ENCODE measurements around the gene TRAK1.

The TRAK1 gene

DNA sequence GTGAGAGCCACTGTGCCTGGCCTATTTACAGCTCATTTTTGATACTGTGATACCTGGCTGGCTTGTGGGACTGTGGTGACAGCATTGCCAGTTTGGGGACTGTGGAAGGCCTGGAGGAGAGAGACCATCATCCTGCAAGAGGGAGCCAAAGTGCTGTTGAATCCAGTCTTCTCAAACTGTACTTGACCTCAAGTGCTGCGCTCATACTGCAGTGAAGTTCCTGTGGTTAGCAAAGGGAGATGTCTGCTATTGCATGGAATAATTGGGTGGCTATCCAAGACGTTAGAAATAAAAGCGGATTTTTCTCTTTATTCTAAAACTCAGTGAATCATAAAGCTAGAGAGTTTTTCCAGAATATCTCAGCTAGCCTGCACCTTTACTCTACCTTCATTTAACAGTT is 91.4 kb downstream of the TRAK1 start:
- no peak for DNase-seq

DNA sequence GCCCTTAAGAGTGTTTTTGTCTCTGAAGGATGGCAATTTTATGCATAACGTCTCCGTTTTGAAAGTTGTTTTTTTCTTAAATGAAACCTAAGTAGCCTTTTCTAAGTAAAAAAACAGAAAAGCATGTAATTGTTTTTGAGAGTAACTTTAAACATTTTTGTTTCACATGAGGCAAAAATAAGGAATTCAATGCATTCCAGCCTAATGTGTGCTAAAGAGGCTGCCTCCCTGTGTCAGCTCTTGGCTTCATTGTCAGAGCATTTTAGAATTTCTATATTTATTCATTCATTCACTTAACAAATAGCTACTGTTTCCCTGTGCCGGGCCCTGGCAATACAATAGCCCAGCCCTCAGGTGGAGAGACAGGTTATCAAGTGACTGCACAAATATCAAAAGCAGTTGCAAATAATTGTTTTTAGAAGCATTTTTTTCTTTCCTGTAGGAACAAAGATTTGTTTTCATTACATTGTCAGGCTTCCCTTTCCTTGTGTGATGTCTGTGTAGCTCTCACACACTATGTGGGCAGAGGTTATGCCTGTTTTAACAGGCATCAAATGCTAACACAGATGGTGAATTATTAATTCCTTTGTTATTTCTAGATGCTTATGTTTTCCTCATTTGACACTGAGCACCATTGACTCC is 93.0 kb downstream of the TRAK1 start:
- DNase-seq = no peak

DNA sequence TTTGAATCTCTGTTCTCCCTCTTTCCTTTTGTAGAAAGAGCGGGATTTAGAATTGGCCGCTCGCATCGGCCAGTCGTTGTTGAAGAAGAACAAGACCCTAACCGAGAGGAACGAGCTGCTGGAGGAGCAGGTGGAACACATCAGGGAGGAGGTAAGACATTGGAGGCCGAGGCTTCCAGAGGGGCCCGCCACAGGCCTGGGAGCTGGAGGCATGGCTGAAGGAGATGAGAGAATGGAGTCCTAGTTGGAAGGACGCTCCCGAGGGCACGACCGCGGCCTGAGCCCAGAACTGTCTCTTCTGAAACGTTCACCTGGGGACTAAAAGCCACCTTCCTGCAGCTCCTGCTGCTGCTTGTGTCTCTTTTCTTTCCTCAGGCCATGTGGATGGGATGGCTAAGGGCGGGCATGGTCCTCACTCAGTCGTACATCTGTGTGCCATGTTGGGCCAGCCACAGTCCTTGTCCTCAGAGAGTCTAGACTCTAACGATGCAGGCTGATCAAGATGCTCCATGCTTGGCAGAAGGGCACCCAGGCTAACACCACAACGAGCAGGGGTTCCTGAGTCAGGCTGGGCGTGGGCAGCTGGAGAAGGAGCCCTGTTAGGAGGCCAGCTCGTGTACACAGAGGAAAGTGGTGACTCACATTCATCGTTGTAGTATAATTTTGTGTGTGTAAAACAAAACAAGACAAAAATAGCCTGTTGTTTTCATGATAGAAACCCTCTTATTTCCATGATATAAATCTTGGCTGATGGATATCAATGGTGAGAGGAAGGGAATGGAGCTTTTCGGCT is 93.7 kb downstream of the TRAK1 start:
- DNase-seq = no peak

DNA sequence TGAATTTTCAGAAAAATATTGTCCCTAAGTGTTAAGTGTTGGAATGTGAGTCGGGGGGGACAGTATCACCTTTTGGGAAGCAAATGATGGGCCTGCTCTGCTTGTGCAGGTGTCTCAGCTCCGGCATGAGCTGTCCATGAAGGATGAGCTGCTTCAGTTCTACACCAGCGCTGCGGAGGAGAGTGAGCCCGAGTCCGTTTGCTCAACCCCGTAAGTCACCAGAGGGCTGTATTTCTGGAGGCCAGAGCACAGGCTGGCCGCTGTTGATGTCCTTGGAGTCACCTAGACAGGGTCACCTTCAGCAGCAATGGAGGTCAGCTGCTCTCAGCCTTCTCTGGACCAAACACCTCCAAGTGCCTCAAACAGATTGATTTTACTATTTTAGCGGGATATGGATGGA is 96.8 kb downstream of the TRAK1 start:
- no peak for DNase-seq

DNA sequence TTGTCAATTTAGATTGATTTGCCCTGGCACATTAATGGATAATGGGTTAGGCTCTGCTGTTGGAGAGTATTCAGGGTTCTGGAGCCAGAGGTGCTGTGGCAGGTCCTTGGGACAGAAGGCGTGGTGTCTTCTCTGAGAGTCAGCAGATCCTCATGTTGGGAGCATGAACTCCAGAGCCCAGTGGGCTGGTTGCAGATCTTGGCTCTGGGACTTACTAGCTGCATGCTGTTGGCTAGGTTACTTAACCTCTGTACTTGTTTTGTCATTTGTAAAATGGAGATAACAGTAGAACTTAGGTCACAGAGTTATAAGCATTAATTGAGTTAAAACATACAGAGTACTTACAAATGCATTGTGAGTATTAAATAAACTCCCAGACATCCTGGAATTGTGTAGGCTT is 97.2 kb downstream of the TRAK1 start:
- DNase-seq = no peak

DNA sequence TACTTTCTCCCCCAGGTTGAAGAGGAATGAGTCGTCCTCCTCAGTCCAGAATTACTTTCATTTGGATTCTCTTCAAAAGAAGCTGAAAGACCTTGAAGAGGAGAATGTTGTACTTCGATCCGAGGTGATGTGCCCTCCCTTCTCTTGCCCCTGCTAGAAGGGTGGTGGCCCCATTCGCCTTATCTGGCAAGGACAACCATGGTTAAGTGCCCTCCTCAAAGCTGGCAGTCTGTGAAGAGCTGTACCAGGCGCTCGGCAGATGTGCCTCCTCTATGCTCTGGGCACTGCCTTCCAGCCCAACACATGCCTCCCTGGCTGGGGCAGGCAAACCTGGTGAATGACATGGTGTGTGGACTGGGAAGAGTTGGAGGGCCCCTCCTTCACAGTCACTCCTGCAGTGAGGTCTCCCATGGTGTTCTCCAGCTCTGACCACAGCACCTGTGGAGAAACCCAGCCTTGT is 97.9 kb downstream of the TRAK1 start:
- DNase-seq = no peak

DNA sequence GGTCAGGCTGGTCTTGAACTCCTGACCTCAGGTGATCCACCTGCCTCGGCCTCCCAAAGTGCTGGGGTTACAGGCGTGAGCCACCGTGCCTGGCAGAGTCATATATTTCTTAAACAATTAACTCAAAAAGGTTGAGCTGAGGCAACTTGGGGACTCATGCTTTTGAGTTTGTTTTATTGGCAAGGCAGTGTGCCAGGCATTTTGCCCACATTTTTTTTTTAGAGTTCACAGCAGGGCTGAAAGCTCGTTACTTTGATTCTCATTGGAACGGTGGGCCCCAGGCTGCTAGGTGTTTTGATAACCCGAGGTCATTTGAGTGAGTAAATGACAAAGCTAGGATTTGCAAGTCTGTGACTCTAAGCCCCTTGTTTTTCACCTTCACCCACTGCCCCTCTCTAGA is 98.6 kb downstream of the TRAK1 start:
- no peak for DNase-seq

DNA sequence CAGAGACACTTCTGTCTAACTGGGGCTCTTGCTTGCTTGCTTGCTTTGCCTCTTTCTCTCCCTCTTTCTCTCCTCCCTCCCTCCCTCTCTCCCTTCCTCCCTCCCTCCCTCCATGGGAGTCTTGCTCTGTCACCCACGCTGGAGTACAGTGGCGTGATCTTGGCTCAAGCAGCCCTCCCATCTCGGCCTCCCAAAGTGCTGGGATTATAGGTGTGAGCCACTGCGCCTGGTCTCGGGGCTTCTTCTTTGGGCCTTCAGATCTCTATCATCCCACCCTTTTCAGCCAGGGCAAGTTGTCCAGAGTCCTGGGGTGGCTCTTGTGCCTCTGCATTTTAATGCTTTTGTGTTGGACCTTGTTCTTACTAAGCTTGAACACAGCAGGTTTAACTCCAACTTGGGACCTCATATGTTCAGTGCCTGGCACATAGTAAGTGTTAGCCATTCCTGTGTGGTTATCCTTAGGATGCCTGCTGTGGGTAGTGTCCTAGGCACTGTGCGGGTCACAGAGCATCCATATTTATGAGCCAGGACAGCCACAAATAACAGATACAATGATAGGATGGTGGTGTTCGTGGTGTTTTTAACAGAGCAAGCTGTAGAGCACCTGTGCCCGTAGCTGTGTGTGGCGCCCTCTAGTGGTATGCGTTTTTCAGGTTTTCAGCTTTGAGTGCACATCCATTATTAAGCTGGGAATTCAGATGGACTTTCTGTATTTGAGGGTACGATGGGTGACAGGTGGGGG is 99.7 kb downstream of the TRAK1 start:
- peak; percentile 10 for DNase-seq

DNA sequence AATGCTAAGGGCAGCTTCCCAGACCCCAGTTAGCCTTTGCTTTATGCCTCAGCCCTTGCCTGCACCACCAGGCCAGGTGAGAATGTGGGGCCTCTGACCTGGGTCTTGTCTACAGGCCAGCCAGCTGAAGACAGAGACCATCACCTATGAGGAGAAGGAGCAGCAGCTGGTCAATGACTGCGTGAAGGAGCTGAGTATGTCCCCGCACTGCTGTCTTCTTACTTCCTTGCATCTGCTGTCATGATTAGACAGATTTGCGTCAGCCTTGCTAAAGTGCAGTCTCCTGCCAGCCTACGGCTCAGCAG is 100.2 kb downstream of the TRAK1 start:
- no peak for DNase-seq

DNA sequence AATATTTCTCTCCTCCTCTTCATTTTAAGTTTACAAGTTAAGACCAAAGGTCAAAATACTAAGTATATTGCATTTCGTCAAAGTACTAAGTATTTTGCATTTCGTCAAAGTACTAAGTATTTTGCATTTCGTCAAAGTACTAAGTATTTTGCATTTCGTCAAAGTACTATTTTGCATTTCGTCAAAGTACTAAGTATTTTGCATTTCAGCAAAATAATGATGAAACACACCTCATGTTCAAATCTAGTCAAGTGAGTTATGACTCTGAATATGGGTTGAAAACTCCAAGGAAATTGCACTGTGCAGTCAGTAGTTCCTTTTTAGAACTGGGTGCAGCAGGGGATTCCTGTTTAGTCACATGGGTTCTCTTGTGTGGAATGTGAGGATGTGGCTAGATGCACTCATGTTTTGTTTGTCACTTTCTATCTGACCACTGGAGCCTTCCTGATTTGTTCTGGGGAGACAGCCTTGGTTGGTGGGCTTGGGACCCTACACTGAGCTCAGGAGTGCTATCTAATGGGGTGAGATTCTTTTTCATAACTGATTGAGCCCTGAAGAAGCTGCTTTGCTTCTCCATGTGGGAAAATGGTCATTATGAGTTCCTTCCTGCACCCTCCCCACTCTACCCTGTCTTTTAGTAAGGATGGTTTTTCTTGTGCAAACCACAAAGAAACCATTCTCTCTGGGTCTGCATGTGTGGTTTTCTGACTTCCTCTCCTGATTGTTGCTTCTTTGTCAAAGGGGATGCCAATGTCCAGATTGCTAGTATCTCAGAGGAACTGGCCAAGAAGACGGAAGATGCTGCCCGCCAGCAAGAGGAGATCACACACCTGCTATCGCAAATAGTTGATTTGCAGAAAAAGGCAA is 101.4 kb downstream of the TRAK1 start:
- no peak for DNase-seq

DNA sequence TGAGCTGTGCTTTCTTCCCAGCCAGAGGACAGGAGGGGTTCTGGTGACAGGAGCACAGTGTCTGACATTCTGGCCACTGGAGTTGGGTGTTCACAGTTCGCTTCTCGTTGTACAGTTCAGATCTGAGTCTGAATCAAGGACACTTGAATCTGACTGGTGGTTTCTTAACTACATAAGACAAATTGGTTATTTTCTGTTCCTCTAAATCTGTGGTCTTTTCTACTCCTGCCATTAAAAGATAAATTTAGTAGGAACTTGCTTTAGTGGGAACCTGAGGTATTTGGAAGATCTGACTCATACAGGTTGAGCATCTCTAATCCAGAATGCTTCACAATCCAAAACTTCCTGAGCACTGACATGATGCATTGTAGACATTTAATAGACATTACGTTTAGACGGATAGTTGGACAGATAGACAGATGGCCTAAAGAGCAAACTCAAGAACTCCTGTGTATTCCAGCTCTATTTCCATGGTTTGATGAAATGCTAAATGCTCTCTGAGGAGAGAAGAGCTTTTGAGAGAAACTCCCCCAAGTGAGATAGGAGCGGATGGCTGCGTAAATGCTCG is 103.9 kb downstream of the TRAK1 start:
- no peak for DNase-seq

DNA sequence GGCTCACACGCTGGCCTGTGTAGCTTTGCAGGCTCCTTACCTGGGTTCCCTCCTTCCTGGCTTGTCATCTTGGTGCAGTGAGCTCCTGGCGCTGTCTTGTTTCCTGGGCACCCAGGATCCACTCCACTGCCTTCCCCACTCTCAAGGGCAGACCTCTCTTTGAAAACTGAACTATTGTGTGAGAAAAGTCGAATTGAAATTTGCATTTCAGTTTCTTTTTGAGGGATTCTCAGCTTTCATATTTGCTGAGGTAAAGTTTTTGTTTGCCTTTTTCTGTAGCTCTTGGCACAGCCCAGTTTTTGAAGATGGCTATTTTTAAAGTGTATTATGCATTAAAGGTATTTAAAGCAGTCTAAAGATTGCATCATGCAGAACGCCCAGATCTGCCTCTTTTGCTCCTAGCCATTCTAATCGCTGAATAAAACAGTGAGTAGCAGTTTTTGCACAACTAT is 104.7 kb downstream of the TRAK1 start:
- no peak for DNase-seq

DNA sequence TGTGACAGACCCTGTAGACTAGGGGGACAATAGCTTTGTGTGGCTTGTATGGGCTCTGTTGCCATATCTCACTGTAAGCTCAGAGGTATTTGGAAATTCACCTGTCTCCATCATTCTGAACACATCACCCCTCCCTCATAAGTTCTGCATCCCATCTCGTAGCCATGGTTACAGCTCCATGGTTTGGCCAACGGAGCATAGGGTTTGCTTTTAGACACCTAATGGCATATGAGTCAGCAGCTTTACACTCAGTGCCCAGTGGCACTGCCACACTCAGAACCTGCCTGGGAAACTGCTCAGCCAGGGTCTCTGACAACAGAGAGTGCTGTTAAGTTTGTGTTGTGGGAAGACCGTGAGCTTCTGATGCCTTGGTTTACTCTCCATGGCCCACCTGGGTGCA is 107.6 kb downstream of the TRAK1 start:
- no peak for DNase-seq

DNA sequence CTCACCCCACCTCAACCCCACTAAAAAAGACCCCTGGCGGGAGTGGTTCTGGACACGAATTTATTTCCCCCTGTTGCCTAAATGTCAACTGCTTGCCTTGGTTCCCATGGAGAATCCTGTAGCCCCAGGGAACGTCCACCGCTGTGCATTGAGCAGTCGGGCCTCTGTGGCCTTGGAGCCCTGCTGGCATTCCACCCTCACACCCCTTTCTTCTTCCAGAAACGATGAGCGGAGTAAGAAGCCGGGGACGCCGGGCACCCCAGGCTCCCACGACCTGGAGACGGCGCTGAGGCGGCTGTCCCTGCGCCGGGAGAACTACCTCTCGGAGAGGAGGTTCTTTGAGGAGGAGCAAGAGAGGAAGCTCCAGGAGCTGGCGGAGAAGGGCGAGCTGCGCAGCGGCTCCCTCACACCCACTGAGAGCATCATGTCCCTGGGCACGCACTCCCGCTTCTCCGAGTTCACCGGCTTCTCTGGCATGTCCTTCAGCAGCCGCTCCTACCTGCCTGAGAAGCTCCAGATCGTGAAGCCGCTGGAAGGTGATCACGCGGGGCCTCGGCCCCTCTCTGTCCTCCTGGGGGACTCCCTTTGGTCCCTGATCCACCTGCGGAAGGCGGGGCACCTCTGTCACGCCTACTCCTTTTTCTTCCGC is 111.2 kb downstream of the TRAK1 start:
- DNase-seq = no peak

DNA sequence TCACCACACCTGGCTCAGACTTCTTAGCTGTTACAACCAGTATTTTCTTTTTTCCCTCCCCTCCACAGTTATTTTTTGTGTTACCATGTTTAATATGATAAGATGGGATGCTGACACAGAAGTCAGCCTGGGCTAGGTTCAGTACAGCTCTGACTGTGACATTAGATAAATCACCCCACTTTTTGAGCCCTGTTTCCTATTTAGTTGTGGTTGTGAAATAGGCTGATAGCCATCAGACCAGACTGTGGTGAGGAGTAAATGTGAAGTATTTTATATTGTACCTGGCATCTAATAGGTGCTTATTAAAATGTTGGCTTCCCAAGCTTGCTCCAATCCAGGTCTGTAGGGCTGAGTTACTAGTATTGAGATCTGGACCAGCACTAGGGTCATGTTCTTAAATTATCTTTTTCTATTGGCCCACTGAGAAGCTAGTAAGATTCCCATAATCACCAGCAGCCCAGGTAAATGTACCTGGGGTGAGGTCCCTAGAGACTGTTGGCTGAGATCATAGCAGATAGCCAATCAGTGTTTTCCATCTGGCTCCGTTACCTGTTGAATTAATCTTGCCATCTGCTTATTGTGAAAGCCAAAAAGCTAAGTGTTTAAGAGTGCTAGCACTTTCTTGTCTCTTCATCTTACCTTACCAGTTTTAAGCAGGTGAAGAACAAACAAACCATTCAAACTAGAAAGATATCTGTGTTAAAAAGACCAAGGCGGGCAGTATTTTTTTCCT is 113.9 kb downstream of the TRAK1 start:
- DNase-seq = no peak

DNA sequence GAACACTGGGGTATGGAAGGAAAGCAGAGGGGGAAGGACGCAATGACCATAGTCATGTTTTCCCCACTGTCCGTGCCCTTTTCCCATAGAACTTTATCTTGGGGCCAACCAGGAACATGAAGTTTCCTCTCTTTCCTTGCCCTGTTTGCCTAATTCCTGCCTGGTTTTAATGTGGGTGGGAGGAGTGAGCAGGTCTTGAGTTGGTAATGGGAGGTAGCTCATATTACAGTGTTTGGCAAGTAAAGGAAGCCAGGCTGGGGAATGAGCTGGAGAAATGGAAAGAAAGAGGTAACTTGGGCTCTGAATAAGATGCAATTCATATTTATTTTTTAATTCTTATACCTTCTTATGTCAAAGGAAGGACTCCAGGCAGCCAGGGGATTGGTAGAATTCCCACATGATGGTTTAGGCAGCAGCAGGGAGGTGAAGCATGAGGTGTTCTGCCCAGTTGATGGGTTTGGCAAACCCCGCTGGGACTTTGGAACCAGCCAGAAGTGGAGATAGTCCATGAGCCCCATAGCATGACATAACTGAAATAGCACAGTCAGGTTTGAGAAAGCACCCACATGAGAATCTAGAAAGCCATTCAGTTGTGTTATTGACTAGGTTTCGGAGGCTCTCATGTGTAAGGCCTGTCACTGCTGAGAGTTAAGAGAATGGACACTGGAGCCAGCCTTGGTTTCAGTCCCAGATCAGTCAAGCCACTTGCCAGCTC is 114.8 kb downstream of the TRAK1 start:
- DNase-seq = no peak

DNA sequence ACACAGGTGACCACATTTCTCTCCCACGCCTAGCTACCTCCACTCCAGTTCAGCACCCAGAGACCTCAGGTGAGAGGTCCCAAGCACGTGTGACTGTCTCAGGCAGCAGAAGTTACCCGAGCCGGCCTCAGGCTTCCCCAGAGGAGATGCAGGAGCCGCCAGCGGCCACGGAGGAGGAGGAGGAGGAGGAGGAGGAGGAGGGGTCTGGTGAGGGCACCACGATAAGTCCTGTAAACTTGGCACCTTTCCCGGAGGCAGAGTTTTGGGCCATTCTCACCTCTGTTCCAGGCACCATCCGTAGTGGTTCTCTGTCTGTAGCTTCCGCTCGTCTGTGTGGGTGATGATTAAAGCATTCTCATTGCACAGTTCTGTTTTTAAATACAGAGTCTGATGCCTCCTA is 118.8 kb downstream of the TRAK1 start:
- no peak for DNase-seq

DNA sequence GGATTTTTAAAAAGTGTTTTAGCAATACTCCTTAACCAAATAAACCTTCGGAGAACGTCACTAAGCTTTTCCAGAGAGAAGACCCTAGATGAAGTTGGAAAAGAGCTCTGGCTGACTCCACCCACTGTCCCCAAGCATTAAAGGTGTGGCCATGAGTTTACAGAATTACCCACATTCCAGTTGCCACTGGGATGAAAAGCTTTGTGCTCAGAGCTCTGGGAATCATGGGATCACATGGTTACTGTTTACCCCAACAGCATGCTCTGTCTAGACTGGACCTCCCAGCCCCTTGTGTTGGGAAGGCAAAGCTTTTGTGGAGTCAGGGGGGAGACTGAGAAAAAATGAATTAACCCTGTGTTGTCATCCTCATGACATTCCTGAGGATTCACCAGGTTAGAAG is 119.6 kb downstream of the TRAK1 start:
- DNase-seq = no peak

DNA sequence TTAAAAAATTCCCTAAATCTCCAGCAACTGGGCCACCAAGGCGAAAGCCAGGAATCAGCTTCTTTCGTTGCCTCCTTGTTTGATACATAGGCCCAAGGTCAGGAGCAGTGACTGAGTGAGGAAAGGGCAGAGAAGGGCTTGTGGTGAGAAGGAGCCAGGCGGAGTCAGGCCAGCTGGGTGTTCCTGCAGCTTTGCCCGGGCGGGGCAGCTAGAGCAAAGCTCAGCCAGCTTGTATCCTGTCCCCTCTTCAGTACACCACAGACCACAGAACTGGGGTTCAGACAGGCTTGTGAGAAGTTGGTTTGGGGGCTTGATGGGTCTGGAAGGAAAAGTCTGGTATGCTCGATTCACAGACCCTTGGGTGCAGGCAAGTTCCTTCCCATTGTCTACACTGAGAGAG is 122.3 kb downstream of the TRAK1 start:
- DNase-seq = no peak

DNA sequence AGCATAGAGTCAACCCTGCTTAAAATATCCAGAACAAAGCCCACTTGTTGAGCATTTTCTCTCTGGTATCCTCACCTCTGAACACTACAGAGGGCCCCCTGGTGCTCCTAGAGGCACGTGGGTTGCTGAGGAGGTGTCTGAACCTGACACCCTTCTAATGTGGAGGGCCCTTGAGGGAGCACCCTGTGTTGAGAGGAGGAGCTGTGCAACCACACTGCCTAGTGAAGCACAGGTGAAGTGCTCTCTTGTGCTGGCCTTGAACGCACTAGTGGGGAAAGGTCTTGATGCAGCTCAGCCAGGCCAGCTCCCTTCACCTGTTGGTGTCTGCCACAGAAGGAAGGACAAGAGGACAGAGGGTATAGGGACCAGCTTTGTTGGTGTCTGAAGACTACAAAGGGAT is 122.9 kb downstream of the TRAK1 start:
- no peak for DNase-seq
